ENCODE measurements around the gene NOSTRIN. TPM values are rescaled to one million over a fixed set of nuclear protein-coding genes. Genes with fewer than 3 reads are reported as not detected.

The NOSTRIN gene
- total RNA-seq, 2 experiments from 2014 or later, result not detected

GRCh38 chr2:168798888-168799410 lies 3.5 kb upstream of the NOSTRIN start:
- H3K36me3 Mint-ChIP-seq, result no peaks in the 10 kb centered on the region

GRCh38 chr2:168801471-168801870 lies 966 bp upstream of the NOSTRIN start:
- peaks cover 2% of the 10 kb centered on the region for H3K4me1 Mint-ChIP-seq
- no peak overlapping the region for H3K4me3 Mint-ChIP-seq
- no peak for DNase-seq
- no peaks in the 10 kb centered on the region for H3K27me3 Mint-ChIP-seq
- H3K36me3 Mint-ChIP-seq, result no peaks in the 10 kb centered on the region
- no peaks in the 10 kb centered on the region for H3K9me3 Mint-ChIP-seq
- no peak overlapping the region for H3K27ac Mint-ChIP-seq

More at GRCh38 chr2:168798888-168799410, 3.5 kb upstream of the NOSTRIN start:
- Mint-ChIP-seq H3K4me1 (peaks cover 2% of the 10 kb centered on the region), H3K27me3 (no peaks in the 10 kb centered on the region), H3K27ac (no peak overlapping the region), H3K4me3 (no peak overlapping the region), H3K9me3 (no peaks in the 10 kb centered on the region)
- no peak for DNase-seq

GRCh38 chr2:168802859-168803725 lies 655 bp downstream of the NOSTRIN start:
- no peaks in the 10 kb centered on the region for H3K9me3 Mint-ChIP-seq
- H3K27ac Mint-ChIP-seq, result no peak overlapping the region
- H3K4me1 Mint-ChIP-seq, result peaks cover 2% of the 10 kb centered on the region
- no peak overlapping the region for H3K4me3 Mint-ChIP-seq
- H3K36me3 Mint-ChIP-seq, result no peaks in the 10 kb centered on the region
- no peaks in the 10 kb centered on the region for H3K27me3 Mint-ChIP-seq
- no peak for DNase-seq

GRCh38 chr2:168804214-168804613 lies 1.8 kb downstream of the NOSTRIN start:
- no peaks in the 10 kb centered on the region for H3K36me3 Mint-ChIP-seq
- no peaks in the 10 kb centered on the region for H3K9me3 Mint-ChIP-seq
- H3K4me1 Mint-ChIP-seq, result peaks cover 2% of the 10 kb centered on the region
- H3K27ac Mint-ChIP-seq, result no peak overlapping the region
- DNase-seq, result no peak
- no peaks in the 10 kb centered on the region for H3K27me3 Mint-ChIP-seq
- H3K4me3 Mint-ChIP-seq, result no peak overlapping the region

GRCh38 chr2:168805615-168806014 lies 3.2 kb downstream of the NOSTRIN start:
- Mint-ChIP-seq H3K27ac (no peak overlapping the region), H3K4me1 (peaks cover 2% of the 10 kb centered on the region), H3K4me3 (no peak overlapping the region), H3K36me3 (no peaks in the 10 kb centered on the region), H3K27me3 (no peaks in the 10 kb centered on the region), H3K9me3 (no peaks in the 10 kb centered on the region)
- DNase-seq, result no peak

- no peak overlapping the region for H3K27ac Mint-ChIP-seq
- no peak for DNase-seq
- no peaks in the 10 kb centered on the region for H3K36me3 Mint-ChIP-seq
- H3K27me3 Mint-ChIP-seq, result no peaks in the 10 kb centered on the region
- H3K4me3 Mint-ChIP-seq, result no peak overlapping the region
- no peaks in the 10 kb centered on the region for H3K9me3 Mint-ChIP-seq
- no peaks in the 10 kb centered on the region for H3K4me1 Mint-ChIP-seq
These were observed 7.1 kb downstream of the NOSTRIN start for GRCh38 chr2:168809537-168809936.

GRCh38 chr2:168810235-168810634 lies 7.8 kb downstream of the NOSTRIN start:
- Mint-ChIP-seq H3K4me1 (no peaks in the 10 kb centered on the region), H3K27me3 (no peaks in the 10 kb centered on the region), H3K36me3 (no peaks in the 10 kb centered on the region), H3K27ac (no peak overlapping the region), H3K4me3 (no peak overlapping the region), H3K9me3 (no peaks in the 10 kb centered on the region)
- DNase-seq, result no peak

GRCh38 chr2:168811696-168812095 lies 9.3 kb downstream of the NOSTRIN start:
- H3K4me3 Mint-ChIP-seq, result no peak overlapping the region
- H3K36me3 Mint-ChIP-seq, result no peaks in the 10 kb centered on the region
- H3K4me1 Mint-ChIP-seq, result no peaks in the 10 kb centered on the region
- no peaks in the 10 kb centered on the region for H3K9me3 Mint-ChIP-seq
- no peaks in the 10 kb centered on the region for H3K27me3 Mint-ChIP-seq
- no peak overlapping the region for H3K27ac Mint-ChIP-seq
- DNase-seq, result no peak

- Mint-ChIP-seq H3K4me1 (no peaks in the 10 kb centered on the region), H3K27ac (no peak overlapping the region), H3K9me3 (no peaks in the 10 kb centered on the region), H3K4me3 (no peak overlapping the region), H3K27me3 (no peaks in the 10 kb centered on the region), H3K36me3 (no peaks in the 10 kb centered on the region)
- DNase-seq, result no peak
These were observed 11.6 kb downstream of the NOSTRIN start for GRCh38 chr2:168814046-168814445.

- no peaks in the 10 kb centered on the region for H3K9me3 Mint-ChIP-seq
- no peaks in the 10 kb centered on the region for H3K4me1 Mint-ChIP-seq
- H3K36me3 Mint-ChIP-seq, result no peaks in the 10 kb centered on the region
- no peak for DNase-seq
- H3K4me3 Mint-ChIP-seq, result no peak overlapping the region
- H3K27ac Mint-ChIP-seq, result no peak overlapping the region
- H3K27me3 Mint-ChIP-seq, result no peaks in the 10 kb centered on the region
These were observed 12.8 kb downstream of the NOSTRIN start for GRCh38 chr2:168814939-168815907.

- H3K27ac Mint-ChIP-seq, result no peak overlapping the region
- no peaks in the 10 kb centered on the region for H3K36me3 Mint-ChIP-seq
- H3K9me3 Mint-ChIP-seq, result no peaks in the 10 kb centered on the region
- H3K27me3 Mint-ChIP-seq, result no peaks in the 10 kb centered on the region
- no peaks in the 10 kb centered on the region for H3K4me1 Mint-ChIP-seq
- H3K4me3 Mint-ChIP-seq, result no peak overlapping the region
- DNase-seq, result no peak
These were observed 13.9 kb downstream of the NOSTRIN start for GRCh38 chr2:168816369-168816768.

- Mint-ChIP-seq H3K4me3 (no peak overlapping the region), H3K9me3 (no peaks in the 10 kb centered on the region), H3K27ac (no peak overlapping the region), H3K27me3 (peaks cover 4% of the 10 kb centered on the region), H3K36me3 (no peaks in the 10 kb centered on the region), H3K4me1 (no peaks in the 10 kb centered on the region)
- no peak for DNase-seq
These were observed 16.7 kb downstream of the NOSTRIN start for GRCh38 chr2:168819050-168819715.

GRCh38 chr2:168819829-168820489 lies 17.5 kb downstream of the NOSTRIN start:
- Mint-ChIP-seq H3K27ac (no peak overlapping the region), H3K4me1 (no peaks in the 10 kb centered on the region), H3K4me3 (no peak overlapping the region), H3K27me3 (peaks cover 4% of the 10 kb centered on the region), H3K36me3 (no peaks in the 10 kb centered on the region), H3K9me3 (no peaks in the 10 kb centered on the region)
- DNase-seq, result no peak

GRCh38 chr2:168821577-168821976 lies 19.1 kb downstream of the NOSTRIN start:
- no peak for DNase-seq
- H3K9me3 Mint-ChIP-seq, result no peaks in the 10 kb centered on the region
- no peaks in the 10 kb centered on the region for H3K4me1 Mint-ChIP-seq
- H3K27me3 Mint-ChIP-seq, result peaks cover 4% of the 10 kb centered on the region
- no peaks in the 10 kb centered on the region for H3K36me3 Mint-ChIP-seq
- no peak overlapping the region for H3K27ac Mint-ChIP-seq
- no peak overlapping the region for H3K4me3 Mint-ChIP-seq
